Naive thymus-derived CD4-positive, alpha-beta T cell (primary cell): ENCODE measurements around the gene YBX1. TPM values are rescaled to one million over a fixed set of nuclear protein-coding genes. Genes with fewer than 3 reads are reported as not detected.
"Not testable (repeated sequence)": the region's sequence is repeated elsewhere in the genome, so short reads cannot be mapped to it uniquely, and the experiment has no call there.

ENCODE experiments used
- ATAC-seq: fragments of 150-1000 bp; cut with Tn5 transposase; 2 replicates; pipeline ENCODE4 v1.10.0; 2021; ENCODE audit warnings: mild to moderate bottlenecking, moderate library complexity
- CTCF ChIA-PET: fragments of 350-600 bp; sonication (Branson Sonifier 250); formaldehyde crosslinking; loops from one replicate; lab custom pipeline; 2021; ENCODE audit warnings: antibody characterized with exemption; lab: Charles Lee
- POLR2A ChIA-PET: fragments of 350-600 bp; sonication (Branson Sonifier 250); formaldehyde crosslinking; loops from one replicate; lab custom pipeline; 2021; ENCODE audit warnings: antibody characterized with exemption, inconsistent platforms; lab: Charles Lee
- DNase-seq, 9 donors: peaks; one replicate each; pipeline versions ENCODE4 v3.0.0 to v3.0.0-alpha.2; 2020 to 2022; ENCODE audit warnings: mixed read lengths in 1 of 9
- H3K27ac ChIP-seq: one replicate; pipeline ENCODE4 v1.7.0; 2013; ENCODE audit warnings: mild to moderate bottlenecking, low read depth, low read length, moderate library complexity
- H3K27me3 ChIP-seq, 2 donors: one replicate each; pipeline ENCODE4 v1.7.0; 2013; ENCODE audit warnings: low read length in 2 of 2, mild to moderate bottlenecking in 2 of 2, moderate library complexity in 2 of 2; ENCODE audit not compliant: control insufficient read depth in 2 of 2, insufficient read depth in 2 of 2
- H3K36me3 ChIP-seq, 3 experiments: 1 replicate in 2 of 3; 2 replicates in 1 of 3; pipeline ENCODE4 v1.7.0; 2013; ENCODE audit warnings: low read length in 3 of 3, mild to moderate bottlenecking in 3 of 3, moderate library complexity in 1 of 3; ENCODE audit not compliant: insufficient read depth in 3 of 3, control insufficient read depth in 2 of 3
- H3K4me1 ChIP-seq, 2 donors: one replicate each; pipeline ENCODE4 v1.7.0; 2013; ENCODE audit warnings: low read length in 2 of 2, mild to moderate bottlenecking in 2 of 2, moderate library complexity in 1 of 2; ENCODE audit not compliant: control insufficient read depth in 2 of 2, insufficient read depth in 2 of 2
- H3K4me3 ChIP-seq: 2 replicates; pipeline ENCODE4 v1.7.0; 2013; ENCODE audit warnings: mild to moderate bottlenecking, low read length
- H3K9me3 ChIP-seq, 3 experiments: 1 replicate in 2 of 3; 2 replicates in 1 of 3; pipeline ENCODE4 v1.7.0; 2013; ENCODE audit warnings: low read length in 3 of 3; ENCODE audit not compliant: control insufficient read depth in 2 of 3
- H3K27ac Mint-ChIP-seq, 9 donors: one replicate each; pipeline ENCODE4 v1.8.0; 2020 to 2022; ENCODE audit warnings: mixed read lengths in 9 of 9, mild to moderate bottlenecking in 8 of 9, moderate library complexity in 5 of 9, inconsistent platforms in 2 of 9
- H3K27me3 Mint-ChIP-seq, 5 donors: one replicate each; pipeline ENCODE4 v1.8.0; 2021 to 2022; ENCODE audit warnings: mixed read lengths in 5 of 5, mild to moderate bottlenecking in 1 of 5
- H3K36me3 Mint-ChIP-seq, 5 donors: one replicate each; pipeline ENCODE4 v1.8.0; 2020 to 2022; ENCODE audit warnings: mixed read lengths in 5 of 5, mild to moderate bottlenecking in 3 of 5, inconsistent platforms in 1 of 5
- H3K4me1 Mint-ChIP-seq, 7 donors: one replicate each; pipeline ENCODE4 v1.8.0; 2020 to 2022; ENCODE audit warnings: mixed read lengths in 7 of 7, mild to moderate bottlenecking in 3 of 7, inconsistent platforms in 1 of 7
- H3K4me3 Mint-ChIP-seq, 10 donors: one replicate each; pipeline ENCODE4 v1.8.0; 2020 to 2022; ENCODE audit warnings: mild to moderate bottlenecking in 10 of 10, mixed read lengths in 10 of 10, moderate library complexity in 6 of 10, inconsistent platforms in 2 of 10
- H3K9me3 Mint-ChIP-seq, 11 donors: one replicate each; pipeline ENCODE4 v1.8.0; 2020 to 2022; ENCODE audit warnings: mixed read lengths in 11 of 11, mild to moderate bottlenecking in 4 of 11, inconsistent platforms in 1 of 11, moderate library complexity in 1 of 11
- intact Hi-C, 2 donors: fragments of 100-400 bp; cut with micrococcal nuclease; formaldehyde crosslinking; loops; one replicate each; pipeline ENCODE4 v1.15.1; 2023
- polyA plus RNA-seq, 2 donors: library from polyadenylated mRNA; unstranded; fragments of 300-500 nt; fragmentation: Illumina TruSeq; gene quantifications; one replicate each; pipeline ENCODE4 v1.2.3, GENCODE V29; 2021
- total RNA-seq, 6 experiments: library from RNA in 5 of 6; stranded (reverse) in 5 of 6; gene quantifications; 1 replicate in 5 of 6; 2 replicates in 1 of 6; pipeline ENCODE4 v1.2.3 and lab custom pipeline; 2021 to 2026

Gene YBX1
- total and polyA plus RNA-seq, 7 experiments from 2014 or later = 66.6 to 471 (median 286) TPM

GRCh38 chr1:42747125-42747524 is 64.9 kb downstream of the YBX1 start:
- peaks cover 0 to 3% (median 0%) of the 10 kb centered on the region in 7 donors for H3K4me1 Mint-ChIP-seq
- POLR2A ChIA-PET = no interaction called here
- DNase-seq (peak in 6 of 9 donors; percentile 19 to 56 (median 38)), ATAC-seq (peak; percentile 73)
- Histone ChIP-seq H3K4me3 (no peak overlapping the region), H3K4me1 (no peaks in the 10 kb centered on the region), H3K27me3 (no peaks in the 10 kb centered on the region), H3K27ac (no peak overlapping the region), H3K36me3 (peaks cover 0 to 53% (median 9%) of the 10 kb centered on the region in 3 experiments), H3K9me3 (no peaks in the 10 kb centered on the region)
- peak overlapping the region in 1 of 9 donors; percentile 28 for H3K27ac Mint-ChIP-seq
- intact Hi-C loops = loop anchor here (1.0 to 10.0 kb wide), 4 partner anchors 169 to 572 kb away; no protein-coding TSS in a partner anchor
- H3K27me3 Mint-ChIP-seq = no peaks in the 10 kb centered on the region
- no peak overlapping the region for H3K4me3 Mint-ChIP-seq
- CTCF ChIA-PET = interaction anchor here (0.8 to 3.1 kb wide), 9 partner anchors 12 to 600 kb away, joined by 3 to 18 read pairs (median 4); partner anchors contain the start of genes C1orf50, CCDC30 and P3H1
- H3K9me3 Mint-ChIP-seq = peaks cover 0 to 6% (median 0%) of the 10 kb centered on the region in 11 donors
- peaks cover 15 to 34% (median 21%) of the 10 kb centered on the region in 5 donors for H3K36me3 Mint-ChIP-seq

- DNase-seq (no peak), ATAC-seq (no peak)
- H3K36me3 ChIP-seq = peaks cover 0 to 62% (median 9%) of the 10 kb centered on the region in 3 experiments
- H3K4me1 ChIP-seq = no peaks in the 10 kb centered on the region
- no peak overlapping the region for H3K27ac Mint-ChIP-seq
- POLR2A ChIA-PET = no interaction called here
- intact Hi-C loops = loop anchor here (10.0 kb wide), 2 partner anchors 403 to 573 kb away; no protein-coding TSS in a partner anchor
- H3K4me3 Mint-ChIP-seq = no peak overlapping the region
- CTCF ChIA-PET = interaction anchor here (1.2 to 3.1 kb wide), 4 partner anchors 19 to 601 kb away, joined by 3 to 18 read pairs (median 4); partner anchors contain the start of genes C1orf50 and P3H1
- peaks cover 0 to 3% (median 0%) of the 10 kb centered on the region in 7 donors for H3K4me1 Mint-ChIP-seq
- no peaks in the 10 kb centered on the region for H3K27me3 ChIP-seq
- H3K4me3 ChIP-seq = no peak overlapping the region
- H3K9me3 ChIP-seq = no peaks in the 10 kb centered on the region
- no peaks in the 10 kb centered on the region for H3K27me3 Mint-ChIP-seq
- H3K36me3 Mint-ChIP-seq = peaks cover 16 to 43% (median 27%) of the 10 kb centered on the region in 5 donors
- peaks cover 0 to 6% (median 0%) of the 10 kb centered on the region in 11 donors for H3K9me3 Mint-ChIP-seq
- H3K27ac ChIP-seq = no peak overlapping the region
These were observed 65.8 kb downstream of the YBX1 start for GRCh38 chr1:42748021-42748420.

DNA sequence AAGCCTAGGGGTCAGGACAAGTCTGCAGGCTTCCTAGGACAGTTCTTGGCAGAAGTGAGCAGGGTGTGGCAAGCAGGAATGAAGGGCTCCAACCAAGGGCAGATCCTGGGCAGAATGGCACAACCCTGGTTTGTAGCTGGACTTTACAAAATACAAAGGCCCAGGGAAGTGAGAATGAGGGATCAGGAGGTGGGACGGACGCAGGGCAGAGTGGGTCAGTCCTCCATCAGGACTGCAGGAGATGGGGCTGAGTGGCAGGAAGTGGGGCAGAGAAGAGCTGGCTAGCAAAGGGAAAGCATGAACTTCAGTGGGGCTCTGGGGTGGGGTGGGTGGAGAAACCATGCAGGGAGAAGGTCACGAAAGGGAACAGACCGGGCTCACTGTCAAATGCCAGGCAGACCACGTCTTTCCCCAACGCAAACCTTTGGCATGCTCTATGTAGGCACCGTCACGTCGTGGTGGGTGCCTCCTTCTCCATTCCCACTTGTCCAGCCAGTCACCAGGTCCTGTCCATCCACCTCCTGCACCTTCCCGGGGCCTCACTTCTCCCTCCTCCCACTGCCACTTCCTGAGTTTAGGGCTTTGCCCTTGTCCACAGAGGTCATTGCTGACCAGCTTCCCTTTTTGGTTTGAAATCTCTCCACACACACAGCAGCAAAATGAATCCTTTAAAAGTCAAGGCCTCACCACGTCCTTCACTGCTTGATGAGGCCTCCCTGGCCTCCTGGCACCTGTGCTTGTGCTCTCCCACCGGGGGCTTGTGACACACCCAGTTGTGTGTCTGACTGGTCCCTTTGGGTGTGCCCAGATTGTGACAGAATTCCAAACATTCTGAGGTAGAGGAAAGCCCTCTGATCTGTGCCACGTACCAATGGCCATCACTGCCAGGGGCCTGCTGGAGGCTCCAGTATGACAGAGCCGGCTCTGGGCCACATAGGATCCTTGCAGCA is 66.5 kb downstream of the YBX1 start:
- POLR2A ChIA-PET = no interaction called here
- no peaks in the 10 kb centered on the region for H3K9me3 ChIP-seq
- Mint-ChIP-seq H3K4me1 (peaks cover 0 to 3% (median 0%) of the 10 kb centered on the region in 7 donors), H3K4me3 (no peak overlapping the region), H3K27ac (peak overlapping the region in 2 of 9 donors; percentile 11 to 53), H3K27me3 (no peaks in the 10 kb centered on the region), H3K9me3 (peaks cover 0 to 6% (median 0%) of the 10 kb centered on the region in 11 donors), H3K36me3 (peaks cover 19 to 48% (median 32%) of the 10 kb centered on the region in 5 donors)
- H3K27me3 ChIP-seq = no peaks in the 10 kb centered on the region
- no peak overlapping the region for H3K27ac ChIP-seq
- peaks cover 0 to 68% (median 9%) of the 10 kb centered on the region in 3 experiments for H3K36me3 ChIP-seq
- ATAC-seq (no peak), DNase-seq (no peak)
- CTCF ChIA-PET = interaction anchor here (0.8 kb wide), 1 partner anchor 324 kb away, joined by 3 read pairs; no protein-coding TSS in a partner anchor
- no peak overlapping the region for H3K4me3 ChIP-seq
- intact Hi-C loops = loop anchor here (10.0 kb wide), 2 partner anchors 404 to 574 kb away; no protein-coding TSS in a partner anchor
- H3K4me1 ChIP-seq = no peaks in the 10 kb centered on the region

GRCh38 chr1:42750041-42750440 is 67.8 kb downstream of the YBX1 start:
- H3K4me1 ChIP-seq = no peaks in the 10 kb centered on the region
- intact Hi-C loops = no loop called here
- H3K4me1 Mint-ChIP-seq = peaks cover 0 to 3% (median 0%) of the 10 kb centered on the region in 7 donors

DNA sequence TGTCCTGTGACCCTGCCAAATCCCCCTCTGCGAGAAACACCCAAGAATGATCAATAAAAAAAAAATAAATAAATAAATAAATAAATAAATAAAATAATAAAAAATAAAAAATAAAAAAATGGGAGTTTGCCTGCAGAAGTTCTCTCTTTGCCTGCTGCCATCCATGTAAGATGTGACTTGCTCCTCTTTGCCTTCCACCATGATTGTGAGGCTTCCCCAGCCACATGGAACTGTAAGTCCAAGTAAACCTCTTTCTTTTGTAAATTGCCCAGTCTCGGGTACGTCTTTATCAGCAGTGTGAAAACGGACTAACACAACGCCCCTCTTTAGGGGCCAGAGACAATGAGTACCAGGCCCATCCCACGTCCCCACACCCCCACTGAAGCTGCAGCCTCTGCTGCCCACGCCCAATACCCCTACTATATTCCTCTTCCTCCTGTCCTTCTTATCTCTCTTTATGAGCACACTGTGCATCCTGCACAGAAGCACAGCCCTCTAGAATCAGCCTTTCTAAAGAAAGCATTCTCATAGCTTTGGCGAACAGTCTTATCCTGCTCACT is 69.4 kb downstream of the YBX1 start:
- H3K4me3 Mint-ChIP-seq, H3K27me3 ChIP-seq, H3K9me3 Mint-ChIP-seq, DNase-seq, H3K4me3 ChIP-seq, H3K4me1 ChIP-seq, H3K27me3 Mint-ChIP-seq, H3K9me3 ChIP-seq, POLR2A ChIA-PET, intact Hi-C loops, H3K27ac ChIP-seq, ATAC-seq, H3K4me1 Mint-ChIP-seq, CTCF ChIA-PET: not testable (repeated sequence)
- Mint-ChIP-seq H3K27ac (peak overlapping the region in 1 of 9 donors; percentile 60), H3K36me3 (peaks cover 33 to 63% (median 50%) of the 10 kb centered on the region in 5 donors)
- peaks cover 0 to 87% (median 6%) of the 10 kb centered on the region in 3 experiments for H3K36me3 ChIP-seq

More at GRCh38 chr1:42750041-42750440, 67.8 kb downstream of the YBX1 start:
- no peak overlapping the region for H3K4me3 ChIP-seq
- peaks cover 0 to 6% (median 0%) of the 10 kb centered on the region in 11 donors for H3K9me3 Mint-ChIP-seq
- H3K9me3 ChIP-seq = no peaks in the 10 kb centered on the region
- H3K27me3 Mint-ChIP-seq = no peaks in the 10 kb centered on the region
- no peak overlapping the region for H3K27ac Mint-ChIP-seq
- DNase-seq (no peak), ATAC-seq (no peak)
- H3K4me3 Mint-ChIP-seq = no peak overlapping the region
- CTCF ChIA-PET = no interaction called here
- POLR2A ChIA-PET = no interaction called here
- H3K27ac ChIP-seq = no peak overlapping the region
- no peaks in the 10 kb centered on the region for H3K27me3 ChIP-seq
- peaks cover 0 to 81% (median 9%) of the 10 kb centered on the region in 3 experiments for H3K36me3 ChIP-seq
- peaks cover 28 to 58% (median 41%) of the 10 kb centered on the region in 5 donors for H3K36me3 Mint-ChIP-seq

DNA sequence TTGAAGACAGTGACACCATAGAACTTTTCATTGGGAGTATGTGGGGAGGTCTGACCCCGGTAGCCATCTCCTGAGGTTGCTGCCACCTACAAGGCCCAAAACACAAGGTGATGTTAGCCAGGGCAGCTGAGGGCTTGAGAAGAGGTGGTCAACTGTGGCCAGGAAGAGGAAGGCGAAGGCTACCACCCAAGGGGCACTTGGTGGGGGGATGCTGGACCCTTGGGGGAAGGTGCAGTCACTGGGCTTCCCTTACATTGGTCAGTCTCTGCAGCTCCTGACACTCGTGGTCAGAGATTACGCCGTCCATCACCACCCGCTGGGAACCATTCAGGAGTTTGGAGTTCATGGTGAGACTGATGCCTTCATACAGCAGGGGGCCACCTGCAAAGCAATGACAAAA is 70.1 kb downstream of the YBX1 start:
- CTCF ChIA-PET = interaction anchor here (0.5 to 0.7 kb wide), 2 partner anchors 48 to 1385 kb away, joined by 3 read pairs; no protein-coding TSS in a partner anchor
- no peak for DNase-seq
- H3K27ac ChIP-seq = no peak overlapping the region
- Mint-ChIP-seq H3K4me3 (no peak overlapping the region), H3K36me3 (peaks cover 37 to 69% (median 56%) of the 10 kb centered on the region in 5 donors), H3K9me3 (peaks cover 0 to 6% (median 0%) of the 10 kb centered on the region in 11 donors), H3K27ac (no peak overlapping the region), H3K4me1 (peaks cover 0 to 6% (median 4%) of the 10 kb centered on the region in 7 donors), H3K27me3 (no peaks in the 10 kb centered on the region)
- H3K4me1 ChIP-seq = no peaks in the 10 kb centered on the region
- peaks cover 0 to 88% (median 6%) of the 10 kb centered on the region in 3 experiments for H3K36me3 ChIP-seq
- H3K9me3 ChIP-seq = no peaks in the 10 kb centered on the region
- no peak for ATAC-seq
- intact Hi-C loops = no loop called here
- POLR2A ChIA-PET = interaction anchor here (0.7 kb wide), 1 partner anchor 15 kb away, joined by 3 read pairs; the partner anchor contains the start of genes C1orf50 and P3H1
- H3K27me3 ChIP-seq = no peaks in the 10 kb centered on the region
- H3K4me3 ChIP-seq = no peak overlapping the region
